ENCODE measurements around the gene OSBPL2. TPM values are rescaled to one million over a fixed set of nuclear protein-coding genes. Genes with fewer than 3 reads are reported as not detected.
A peak's percentile ranks its signal among the peaks of the same experiment; 100 is the strongest.

The OSBPL2 gene
- total RNA-seq, 4 donors from 2014 or later: 48.4 to 65.1 (median 55.8) TPM

GRCh38 chr20:62320581-62321354, 82.4 kb downstream of the OSBPL2 start:
- TF ChIP-seq, protein P1, sequence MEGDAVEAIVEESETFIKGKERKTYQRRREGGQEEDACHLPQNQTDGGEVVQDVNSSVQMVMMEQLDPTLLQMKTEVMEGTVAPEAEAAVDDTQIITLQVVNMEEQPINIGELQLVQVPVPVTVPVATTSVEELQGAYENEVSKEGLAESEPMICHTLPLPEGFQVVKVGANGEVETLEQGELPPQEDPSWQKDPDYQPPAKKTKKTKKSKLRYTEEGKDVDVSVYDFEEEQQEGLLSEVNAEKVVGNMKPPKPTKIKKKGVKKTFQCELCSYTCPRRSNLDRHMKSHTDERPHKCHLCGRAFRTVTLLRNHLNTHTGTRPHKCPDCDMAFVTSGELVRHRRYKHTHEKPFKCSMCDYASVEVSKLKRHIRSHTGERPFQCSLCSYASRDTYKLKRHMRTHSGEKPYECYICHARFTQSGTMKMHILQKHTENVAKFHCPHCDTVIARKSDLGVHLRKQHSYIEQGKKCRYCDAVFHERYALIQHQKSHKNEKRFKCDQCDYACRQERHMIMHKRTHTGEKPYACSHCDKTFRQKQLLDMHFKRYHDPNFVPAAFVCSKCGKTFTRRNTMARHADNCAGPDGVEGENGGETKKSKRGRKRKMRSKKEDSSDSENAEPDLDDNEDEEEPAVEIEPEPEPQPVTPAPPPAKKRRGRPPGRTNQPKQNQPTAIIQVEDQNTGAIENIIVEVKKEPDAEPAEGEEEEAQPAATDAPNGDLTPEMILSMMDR (IDR thresholded peaks at IDR 0.05): no peak
- no peak for TF ChIP-seq POLR2A (IDR thresholded peaks at IDR 0.05)
- peaks cover 21 to 91% (median 52%) of the 10 kb centered on the region in 3 donors for H3K36me3 ChIP-seq
- no peak for DNase-seq

DNA sequence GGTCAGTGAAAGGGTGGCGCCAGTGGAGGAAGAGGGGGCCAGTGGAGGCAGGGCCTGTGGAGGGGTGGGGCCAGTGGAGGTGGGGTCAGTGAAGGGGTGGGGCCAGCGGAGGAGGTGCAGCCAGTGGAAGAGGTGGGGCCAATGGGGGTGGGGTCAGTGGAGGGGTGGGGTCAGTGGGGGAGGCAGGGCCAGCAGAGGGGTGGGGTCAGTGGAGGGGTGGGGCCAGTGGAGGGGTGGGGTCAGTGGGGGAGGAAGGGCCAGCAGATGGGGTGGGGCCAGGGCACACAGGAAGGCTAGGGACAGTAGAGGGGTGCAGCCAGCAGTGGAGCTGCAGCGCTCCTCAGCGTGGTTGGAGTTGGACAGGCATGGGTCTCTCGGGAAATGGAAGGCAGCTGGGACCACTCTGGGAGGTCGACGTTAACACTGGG, 83.2 kb downstream of the OSBPL2 start:
- no peaks in the 10 kb centered on the region for H3K9me3 ChIP-seq
- H3K4me3 ChIP-seq: no peak overlapping the region
- 79 to 93% methylated on average over 5 to 6 of the region's 7 CpGs for WGBS, 2 donors
- peak overlapping the region in 3 of 4 donors; percentile 16 to 74 (median 63) for H3K27ac ChIP-seq
- intact Hi-C loops (cut with DNase I): no loop called here
- peaks cover 13 to 91% (median 48%) of the 10 kb centered on the region in 3 donors for H3K36me3 ChIP-seq
- no peak for DNase-seq
- H3K4me1 ChIP-seq: peaks cover 24 to 67% (median 28%) of the 10 kb centered on the region in 3 donors
- H3K27me3 ChIP-seq: no peaks in the 10 kb centered on the region
- TF ChIP-seq, protein P1 (IDR thresholded peaks at IDR 0.05): no peak
- TF ChIP-seq POLR2A (IDR thresholded peaks at IDR 0.05): no peak

More at GRCh38 chr20:62320581-62321354, 82.4 kb downstream of the OSBPL2 start:
- intact Hi-C loops (cut with DNase I): no loop called here
- Histone ChIP-seq H3K27me3 (no peaks in the 10 kb centered on the region), H3K4me1 (peaks cover 27 to 73% (median 30%) of the 10 kb centered on the region in 3 donors), H3K27ac (peak overlapping the region; percentile 18 to 74 (median 52)), H3K4me3 (no peak overlapping the region), H3K9me3 (no peaks in the 10 kb centered on the region)
- WGBS, 2 donors: 69 to 83% methylated on average over 1 to 5 of the region's 22 CpGs

GRCh38 chr20:62321975-62322374, 83.7 kb downstream of the OSBPL2 start:
- intact Hi-C loops (cut with DNase I): no loop called here
- H3K27ac ChIP-seq: peak overlapping the region in 3 of 4 donors; percentile 16 to 74 (median 63)

GRCh38 chr20:62322492-62323041, 84.2 kb downstream of the OSBPL2 start:
- intact Hi-C loops (cut with DNase I): no loop called here
- TF ChIP-seq, protein P1 (IDR thresholded peaks at IDR 0.05): no peak
- no peak for TF ChIP-seq POLR2A (IDR thresholded peaks at IDR 0.05)
- peak overlapping the region in 3 of 4 donors; percentile 2 to 74 (median 63) for H3K27ac ChIP-seq
- no peaks in the 10 kb centered on the region for H3K27me3 ChIP-seq
- peaks cover 14 to 57% (median 20%) of the 10 kb centered on the region in 3 donors for H3K4me1 ChIP-seq
- H3K4me3 ChIP-seq: no peak overlapping the region
- WGBS, 2 donors: 90 to 93% methylated on average over 2 to 3 of the region's 16 CpGs
- H3K36me3 ChIP-seq: peaks cover 6 to 91% (median 53%) of the 10 kb centered on the region in 3 donors
- DNase-seq: no peak
- no peaks in the 10 kb centered on the region for H3K9me3 ChIP-seq

More at GRCh38 chr20:62321975-62322374, 83.7 kb downstream of the OSBPL2 start:
- Histone ChIP-seq H3K4me3 (no peak overlapping the region), H3K4me1 (peaks cover 19 to 63% (median 25%) of the 10 kb centered on the region in 3 donors), H3K36me3 (peaks cover 11 to 91% (median 48%) of the 10 kb centered on the region in 3 donors), H3K9me3 (no peaks in the 10 kb centered on the region), H3K27me3 (no peaks in the 10 kb centered on the region)
- 100% methylated on average over 4 of the region's 16 CpGs; no CpG with 5 or more reads in 1 of the 2 donors for WGBS, 2 donors
- TF ChIP-seq POLR2A (IDR thresholded peaks at IDR 0.05): no peak
- TF ChIP-seq, protein P1 (IDR thresholded peaks at IDR 0.05): no peak
- DNase-seq: no peak

Data from esophagus squamous epithelium (tissue), 5 donors.